Stimulated activated CD4-positive, alpha-beta T cell treated with anti-CD3 and anti-CD28 coated beads, Interleukin-4, amount 100 ng/mL, for 4 hours (primary cell): Measurements from ENCODE around the gene SLITRK5.

Source experiments
- DNase-seq, 2 experiments: peaks; one replicate each; pipeline ENCODE4 v3.0.0-alpha.2; 2020

The SLITRK5 gene, protein sequence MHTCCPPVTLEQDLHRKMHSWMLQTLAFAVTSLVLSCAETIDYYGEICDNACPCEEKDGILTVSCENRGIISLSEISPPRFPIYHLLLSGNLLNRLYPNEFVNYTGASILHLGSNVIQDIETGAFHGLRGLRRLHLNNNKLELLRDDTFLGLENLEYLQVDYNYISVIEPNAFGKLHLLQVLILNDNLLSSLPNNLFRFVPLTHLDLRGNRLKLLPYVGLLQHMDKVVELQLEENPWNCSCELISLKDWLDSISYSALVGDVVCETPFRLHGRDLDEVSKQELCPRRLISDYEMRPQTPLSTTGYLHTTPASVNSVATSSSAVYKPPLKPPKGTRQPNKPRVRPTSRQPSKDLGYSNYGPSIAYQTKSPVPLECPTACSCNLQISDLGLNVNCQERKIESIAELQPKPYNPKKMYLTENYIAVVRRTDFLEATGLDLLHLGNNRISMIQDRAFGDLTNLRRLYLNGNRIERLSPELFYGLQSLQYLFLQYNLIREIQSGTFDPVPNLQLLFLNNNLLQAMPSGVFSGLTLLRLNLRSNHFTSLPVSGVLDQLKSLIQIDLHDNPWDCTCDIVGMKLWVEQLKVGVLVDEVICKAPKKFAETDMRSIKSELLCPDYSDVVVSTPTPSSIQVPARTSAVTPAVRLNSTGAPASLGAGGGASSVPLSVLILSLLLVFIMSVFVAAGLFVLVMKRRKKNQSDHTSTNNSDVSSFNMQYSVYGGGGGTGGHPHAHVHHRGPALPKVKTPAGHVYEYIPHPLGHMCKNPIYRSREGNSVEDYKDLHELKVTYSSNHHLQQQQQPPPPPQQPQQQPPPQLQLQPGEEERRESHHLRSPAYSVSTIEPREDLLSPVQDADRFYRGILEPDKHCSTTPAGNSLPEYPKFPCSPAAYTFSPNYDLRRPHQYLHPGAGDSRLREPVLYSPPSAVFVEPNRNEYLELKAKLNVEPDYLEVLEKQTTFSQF

GRCh38 chr13:87671031-87671752 lies at the start of gene SLITRK5:
Gene SLITRK5 (plus strand): TSS chr13:87671371. CDS start chr13:87675389, 4,018 bp downstream.
- DNase-seq = peak; percentile 46 to 64

- DNase-seq = no peak
These were observed 48.2 kb upstream of the SLITRK5 start for GRCh38 chr13:87622971-87623370.

GRCh38 chr13:87656306-87656705 lies 14.9 kb upstream of the SLITRK5 start:
- no peak for DNase-seq

- DNase-seq = no peak
These were observed 9.7 kb upstream of the SLITRK5 start for GRCh38 chr13:87661471-87661870.

GRCh38 chr13:87666831-87667230 lies 4.3 kb upstream of the SLITRK5 start:
- DNase-seq = no peak

- no peak for DNase-seq
These were observed 3.5 kb upstream of the SLITRK5 start for GRCh38 chr13:87667686-87668085.

GRCh38 chr13:87669379-87669978 lies 1.7 kb upstream of the SLITRK5 start:
- no peak for DNase-seq

- no peak for DNase-seq
These were observed 808 bp downstream of the SLITRK5 start for GRCh38 chr13:87671753-87672605.

GRCh38 chr13:87674247-87674738 lies 3.1 kb downstream of the SLITRK5 start:
- no peak for DNase-seq

DNA sequence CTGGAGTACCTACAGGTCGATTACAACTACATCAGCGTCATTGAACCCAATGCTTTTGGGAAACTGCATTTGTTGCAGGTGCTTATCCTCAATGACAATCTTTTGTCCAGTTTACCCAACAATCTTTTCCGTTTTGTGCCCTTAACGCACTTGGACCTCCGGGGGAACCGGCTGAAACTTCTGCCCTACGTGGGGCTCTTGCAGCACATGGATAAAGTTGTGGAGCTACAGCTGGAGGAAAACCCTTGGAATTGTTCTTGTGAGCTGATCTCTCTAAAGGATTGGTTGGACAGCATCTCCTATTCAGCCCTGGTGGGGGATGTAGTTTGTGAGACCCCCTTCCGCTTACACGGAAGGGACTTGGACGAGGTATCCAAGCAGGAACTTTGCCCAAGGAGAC lies 4.7 kb downstream of the SLITRK5 start:
- DNase-seq = no peak

DNA sequence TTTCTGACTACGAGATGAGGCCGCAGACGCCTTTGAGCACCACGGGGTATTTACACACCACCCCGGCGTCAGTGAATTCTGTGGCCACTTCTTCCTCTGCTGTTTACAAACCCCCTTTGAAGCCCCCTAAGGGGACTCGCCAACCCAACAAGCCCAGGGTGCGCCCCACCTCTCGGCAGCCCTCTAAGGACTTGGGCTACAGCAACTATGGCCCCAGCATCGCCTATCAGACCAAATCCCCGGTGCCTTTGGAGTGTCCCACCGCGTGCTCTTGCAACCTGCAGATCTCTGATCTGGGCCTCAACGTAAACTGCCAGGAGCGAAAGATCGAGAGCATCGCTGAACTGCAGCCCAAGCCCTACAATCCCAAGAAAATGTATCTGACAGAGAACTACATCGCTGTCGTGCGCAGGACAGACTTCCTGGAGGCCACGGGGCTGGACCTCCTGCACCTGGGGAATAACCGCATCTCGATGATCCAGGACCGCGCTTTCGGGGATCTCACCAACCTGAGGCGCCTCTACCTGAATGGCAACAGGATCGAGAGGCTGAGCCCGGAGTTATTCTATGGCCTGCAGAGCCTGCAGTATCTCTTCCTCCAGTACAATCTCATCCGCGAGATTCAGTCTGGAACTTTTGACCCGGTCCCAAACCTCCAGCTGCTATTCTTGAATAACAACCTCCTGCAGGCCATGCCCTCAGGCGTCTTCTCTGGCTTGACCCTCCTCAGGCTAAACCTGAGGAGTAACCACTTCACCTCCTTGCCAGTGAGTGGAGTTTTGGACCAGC lies 5.3 kb downstream of the SLITRK5 start:
- DNase-seq = no peak

GRCh38 chr13:87677043-87677495 lies 5.9 kb downstream of the SLITRK5 start:
- no peak for DNase-seq

DNA sequence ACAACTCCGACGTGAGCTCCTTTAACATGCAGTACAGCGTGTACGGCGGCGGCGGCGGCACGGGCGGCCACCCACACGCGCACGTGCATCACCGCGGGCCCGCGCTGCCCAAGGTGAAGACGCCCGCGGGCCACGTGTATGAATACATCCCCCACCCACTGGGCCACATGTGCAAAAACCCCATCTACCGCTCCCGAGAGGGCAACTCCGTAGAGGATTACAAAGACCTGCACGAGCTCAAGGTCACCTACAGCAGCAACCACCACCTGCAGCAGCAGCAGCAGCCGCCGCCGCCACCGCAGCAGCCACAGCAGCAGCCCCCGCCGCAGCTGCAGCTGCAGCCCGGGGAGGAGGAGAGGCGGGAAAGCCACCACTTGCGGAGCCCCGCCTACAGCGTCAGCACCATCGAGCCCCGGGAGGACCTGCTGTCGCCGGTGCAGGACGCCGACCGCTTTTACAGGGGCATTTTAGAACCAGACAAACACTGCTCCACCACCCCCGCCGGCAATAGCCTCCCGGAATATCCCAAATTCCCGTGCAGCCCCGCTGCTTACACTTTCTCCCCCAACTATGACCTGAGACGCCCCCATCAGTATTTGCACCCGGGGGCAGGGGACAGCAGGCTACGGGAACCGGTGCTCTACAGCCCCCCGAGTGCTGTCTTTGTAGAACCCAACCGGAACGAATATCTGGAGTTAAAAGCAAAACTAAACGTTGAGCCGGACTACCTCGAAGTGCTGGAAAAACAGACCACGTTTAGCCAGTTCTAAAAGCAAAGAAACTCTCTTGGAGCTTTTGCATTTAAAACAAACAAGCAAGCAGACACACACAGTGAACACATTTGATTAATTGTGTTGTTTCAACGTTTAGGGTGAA lies 6.6 kb downstream of the SLITRK5 start:
- peak in 1 of 2 experiments; percentile 31 for DNase-seq

GRCh38 chr13:87678372-87678752 lies 7.2 kb downstream of the SLITRK5 start:
- DNase-seq = no peak

DNA sequence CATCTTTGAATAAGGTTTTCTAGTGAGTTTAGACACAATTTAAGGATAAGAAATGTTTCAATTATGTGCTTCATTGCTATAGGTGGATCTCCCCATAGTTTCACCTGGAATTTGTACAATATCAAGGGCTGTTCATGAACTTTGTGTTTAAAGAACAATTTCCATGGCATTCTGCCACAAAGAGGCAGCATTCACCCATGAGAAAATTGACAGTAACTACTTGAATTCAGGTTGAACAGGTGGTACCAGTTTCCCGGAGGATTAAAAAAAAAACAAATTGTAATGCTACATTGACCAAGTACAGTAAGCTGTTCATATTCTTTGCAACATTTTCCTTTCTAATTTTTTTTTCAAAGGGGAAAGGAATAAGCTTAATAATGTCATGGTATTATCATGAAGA lies 9.1 kb downstream of the SLITRK5 start:
- DNase-seq = no peak

DNA sequence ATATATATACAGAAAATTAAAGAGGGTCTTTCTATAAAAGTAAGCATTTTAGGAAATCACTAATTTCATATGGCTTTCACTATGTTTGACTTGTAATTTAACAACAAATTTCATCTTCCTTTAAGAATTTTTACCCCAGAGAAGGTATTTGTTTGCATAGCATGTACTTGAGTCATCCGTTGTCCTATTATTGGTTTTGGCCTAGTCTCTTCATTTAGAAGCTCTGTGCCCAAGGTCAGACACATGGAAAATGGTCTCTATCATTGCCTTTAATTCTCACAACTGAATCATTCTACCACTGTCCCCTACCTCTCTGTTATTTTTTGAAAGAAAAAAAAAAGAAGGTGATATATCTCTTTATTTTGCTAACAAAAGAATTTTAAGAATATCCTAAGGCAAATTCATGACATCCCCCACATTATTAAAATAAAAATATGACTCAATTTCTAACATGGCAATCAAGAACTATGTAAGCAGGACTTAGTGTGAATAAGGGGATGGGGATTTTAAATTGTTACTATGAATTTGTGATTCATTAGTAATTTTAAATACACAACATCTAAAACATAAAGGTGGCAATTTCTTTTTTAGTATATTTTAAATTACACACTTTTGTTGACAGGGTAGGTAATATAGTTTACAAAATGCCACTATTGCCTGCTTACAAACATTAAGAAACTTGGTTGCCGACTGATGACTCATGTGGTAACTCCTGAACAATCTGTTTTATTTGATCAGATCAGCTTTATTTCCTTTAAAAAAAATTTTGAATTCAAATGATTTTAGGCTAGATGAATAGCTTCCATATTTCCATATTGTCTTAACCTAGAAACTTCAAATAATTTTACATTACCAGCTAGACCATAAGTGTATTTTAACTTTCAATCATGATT lies 13.9 kb downstream of the SLITRK5 start:
- DNase-seq = no peak

DNA sequence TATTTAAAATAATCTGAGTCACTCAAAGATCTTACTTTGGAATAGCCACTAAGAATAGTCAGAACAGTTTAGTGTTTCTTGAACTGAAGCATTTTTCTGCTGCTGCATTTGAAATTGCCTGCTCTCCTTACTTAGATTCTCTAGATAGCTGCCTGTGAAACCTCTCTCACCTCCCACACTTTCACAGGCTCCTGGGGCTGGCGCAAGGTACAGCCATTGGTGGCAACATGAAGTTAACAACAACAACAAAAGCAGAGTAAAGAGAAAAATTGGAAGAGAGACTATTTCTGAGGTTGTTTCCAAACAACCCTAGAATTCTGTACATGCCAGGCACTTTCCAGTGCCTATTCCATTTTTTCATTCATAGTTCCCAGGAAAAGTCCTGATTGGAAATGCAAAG lies 25.3 kb downstream of the SLITRK5 start:
- no peak for DNase-seq

DNA sequence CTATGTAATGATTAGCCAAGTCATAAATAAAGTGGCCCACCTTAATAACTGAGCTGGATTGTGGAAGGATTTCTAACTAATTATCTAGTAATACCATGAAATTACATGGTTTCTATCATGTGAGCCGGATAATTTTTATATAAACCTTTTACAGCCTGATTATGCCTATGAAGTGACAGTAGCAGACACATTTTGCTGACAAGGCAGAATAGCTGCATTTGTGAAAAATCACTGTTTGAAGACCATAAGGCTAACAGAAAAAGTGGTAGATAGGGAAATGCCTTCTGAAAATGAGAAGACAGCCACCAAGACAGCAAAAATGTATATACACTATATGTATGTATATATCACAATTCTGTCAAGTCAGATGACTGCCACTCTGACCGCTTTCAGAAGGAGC lies 27.1 kb downstream of the SLITRK5 start:
- no peak for DNase-seq
